ENCODE results near the gene SAPCD2. TPM values are rescaled to one million over a fixed set of nuclear protein-coding genes. Genes with fewer than 3 reads are reported as not detected.

Gene SAPCD2
- total and polyA plus RNA-seq, 2 of the 8 experiments (the other 6 are each of a cell fraction or from before 2014, with no cell fraction given), result 12.7 to 32.1 TPM

DNA sequence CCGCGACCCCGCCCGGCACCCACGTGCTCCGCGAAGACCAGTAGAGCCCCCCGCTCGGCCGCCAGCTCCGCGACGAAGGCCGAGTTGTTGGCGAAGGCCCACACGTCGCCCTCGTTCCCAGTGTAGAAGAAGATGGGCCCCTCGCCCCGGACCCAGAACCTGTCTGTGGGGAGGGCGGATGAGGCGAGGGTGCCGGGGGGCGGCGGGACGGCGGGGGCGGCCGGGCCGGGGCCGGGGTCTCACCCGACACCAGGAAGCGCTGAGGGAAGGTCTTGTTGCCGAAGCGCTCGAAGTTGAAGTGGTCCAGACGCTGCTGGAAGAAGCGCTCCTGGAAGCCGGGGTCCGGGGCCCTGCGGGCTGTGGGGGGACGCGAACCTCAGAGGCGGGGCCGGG is 43.9 kb upstream of the SAPCD2 start:
- H3K23me2 ChIP-seq (ENCODE audit: low read depth, low read length), result peaks cover 3% of the 10 kb centered on the region; the same call in 1 of the 2 replicates
- DNase-seq (ENCODE audit: low read depth in 1 of 2, low spot score in 2 of 2) (no peak), FAIRE-seq (no peak)
- H3K23ac ChIP-seq (ENCODE audit: insufficient read length), result no peak overlapping the region
- no peak overlapping the region for H3K27ac ChIP-seq (ENCODE audit: low read depth, low read length)
- H4K8ac ChIP-seq (ENCODE audit: extremely low read depth, insufficient read depth, low read length), result no peak overlapping the region
- H2BK120ac ChIP-seq (replicated peaks; ENCODE audit: low read depth, low read length), result no peak overlapping the region
- whole genome bisulfite sequencing, 2 experiments (ENCODE audit: extremely low coverage in 1 of 2, insufficient coverage in 1 of 2, insufficient read length in 1 of 2, insufficient replicate concordance in 2 of 2, low coverage in 1 of 2, low lambda C conversion rate in 2 of 2, missing lambda C conversion rate in 1 of 2), result 17% methylated on average over 22 of the region's 45 CpGs; no CpG with 5 or more reads in 1 of the 2 experiments
- no peak overlapping the region for H2BK5ac ChIP-seq (ENCODE audit: low read depth, low read length)
- no peak overlapping the region for H2BK20ac ChIP-seq (ENCODE audit: low read length)
- H3K14ac ChIP-seq (ENCODE audit: insufficient read length), result no peak overlapping the region
- peaks cover 0 to 7% (median under 1%) of the 10 kb centered on the region in 4 experiments; a peak in 3 of 7 replicates for H3K4me1 ChIP-seq (replicated peaks in 1 of 4; ENCODE audit: control insufficient read depth in 3 of 4, insufficient read depth in 4 of 4, low read length in 3 of 4)
- POLR2A ChIA-PET (ENCODE audit: partially characterized antibody), result interaction anchor here (0.6 to 1.2 kb wide), 4 partner anchors 16 to 98 kb away, joined by 3 read pairs; no protein-coding TSS in a partner anchor
- no peak overlapping the region for H4K5ac ChIP-seq (ENCODE audit: insufficient read length, low read depth, low read length)
- H3K4me2 ChIP-seq (ENCODE audit: insufficient read depth in 1 of 2, low read depth in 2 of 2, low read length in 2 of 2), result peak overlapping the region; percentile 50 to 69
- H3K56ac ChIP-seq (replicated peaks; ENCODE audit: insufficient read length, low read depth, low read length), result no peak overlapping the region
- H4K20me1 ChIP-seq (replicated peaks in 1 of 2; ENCODE audit: control insufficient read depth in 1 of 2, insufficient read depth in 2 of 2, low read length in 2 of 2), result peaks cover 0 to 4% of the 10 kb centered on the region in 2 experiments
- H3K36me3 ChIP-seq (ENCODE audit: control insufficient read depth in 2 of 4, insufficient read depth in 4 of 4, low read length in 3 of 4), result no peaks in the 10 kb centered on the region
- H3K18ac ChIP-seq (ENCODE audit: extremely low read depth, low read length), result no peak overlapping the region
- H3K27me3 ChIP-seq (replicated peaks in 1 of 4; ENCODE audit: control insufficient read depth in 3 of 4, extremely low read depth in 1 of 4, insufficient read depth in 3 of 4, low read length in 3 of 4), result peaks cover 15 to 36% (median 30%) of the 10 kb centered on the region in 4 experiments
- no peaks in the 10 kb centered on the region for H3K79me1 ChIP-seq (ENCODE audit: low read depth, low read length)
- no peak overlapping the region for H2AK5ac ChIP-seq (ENCODE audit: low read depth, low read length)
- H2BK12ac ChIP-seq (ENCODE audit: low read depth, low read length), result no peak overlapping the region
- CTCF ChIA-PET (ENCODE audit: partially characterized antibody), result interaction anchor here (1.0 to 1.5 kb wide), 2 partner anchors 18 to 79 kb away, joined by 3 read pairs; no protein-coding TSS in a partner anchor
- H3K79me2 ChIP-seq (ENCODE audit: control insufficient read depth in 1 of 2, insufficient read depth in 2 of 2, low read length in 2 of 2), result no peaks in the 10 kb centered on the region
- H3K4ac ChIP-seq (replicated peaks; ENCODE audit: insufficient read length, low read depth, low read length), result no peak overlapping the region
- H3K9me3 ChIP-seq (ENCODE audit: insufficient read depth in 2 of 2, low read depth in 1 of 2, low read length in 1 of 2), result no peaks in the 10 kb centered on the region
- no peak overlapping the region for H4K91ac ChIP-seq (replicated peaks; ENCODE audit: insufficient read length, low read length)
- H2BK15ac ChIP-seq (ENCODE audit: low read length), result no peak overlapping the region
- no peak overlapping the region for H3K9ac ChIP-seq (replicated peaks in 1 of 4; ENCODE audit: extremely low read depth in 1 of 4, low read depth in 3 of 4, low read length in 3 of 4)
- H3K4me3 ChIP-seq (ENCODE audit: extremely low read depth in 1 of 4, insufficient read depth in 2 of 4, low read depth in 3 of 4, low read length in 4 of 4), result peak overlapping the region in 2 of 4 experiments; percentile 5 to 63; a peak in 3 of 8 replicates
- H2AFZ ChIP-seq (ENCODE audit: low read length), result no peak overlapping the region
- TF ChIP-seq SUZ12 (IDR thresholded peaks at IDR 0.05; ENCODE audit: low read length), result no peak
- TF ChIP-seq, protein P1, sequence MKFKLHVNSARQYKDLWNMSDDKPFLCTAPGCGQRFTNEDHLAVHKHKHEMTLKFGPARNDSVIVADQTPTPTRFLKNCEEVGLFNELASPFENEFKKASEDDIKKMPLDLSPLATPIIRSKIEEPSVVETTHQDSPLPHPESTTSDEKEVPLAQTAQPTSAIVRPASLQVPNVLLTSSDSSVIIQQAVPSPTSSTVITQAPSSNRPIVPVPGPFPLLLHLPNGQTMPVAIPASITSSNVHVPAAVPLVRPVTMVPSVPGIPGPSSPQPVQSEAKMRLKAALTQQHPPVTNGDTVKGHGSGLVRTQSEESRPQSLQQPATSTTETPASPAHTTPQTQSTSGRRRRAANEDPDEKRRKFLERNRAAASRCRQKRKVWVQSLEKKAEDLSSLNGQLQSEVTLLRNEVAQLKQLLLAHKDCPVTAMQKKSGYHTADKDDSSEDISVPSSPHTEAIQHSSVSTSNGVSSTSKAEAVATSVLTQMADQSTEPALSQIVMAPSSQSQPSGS (IDR thresholded peaks at IDR 0.05; ENCODE audit: low read length), result no peak
- no peak for TF ChIP-seq PHF8 (conservative IDR thresholded peaks at IDR 0.05; ENCODE audit: low read depth, low read length)
- no peak for TF ChIP-seq SIRT6 (IDR thresholded peaks at IDR 0.05; ENCODE audit: low read length)
- TF ChIP-seq KDM4A (IDR thresholded peaks at IDR 0.05; ENCODE audit: low read depth, low read length, severe bottlenecking), result no peak
- no peak for TF ChIP-seq CHD2 (IDR thresholded peaks at IDR 0.05; ENCODE audit: low read length)
- no peak for TF ChIP-seq KDM1A (IDR thresholded peaks at IDR 0.05; ENCODE audit: borderline replicate concordance, low read length)
- no peak for TF ChIP-seq GTF2F1 (IDR thresholded peaks at IDR 0.05; ENCODE audit: borderline replicate concordance, low read depth, low read length)
- TF ChIP-seq, protein P2, sequence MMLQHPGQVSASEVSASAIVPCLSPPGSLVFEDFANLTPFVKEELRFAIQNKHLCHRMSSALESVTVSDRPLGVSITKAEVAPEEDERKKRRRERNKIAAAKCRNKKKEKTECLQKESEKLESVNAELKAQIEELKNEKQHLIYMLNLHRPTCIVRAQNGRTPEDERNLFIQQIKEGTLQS (IDR thresholded peaks at IDR 0.05; ENCODE audit: insufficient read depth, low read depth, low read length), result no peak
- TF ChIP-seq TBP (IDR thresholded peaks at IDR 0.05; ENCODE audit: low read depth, low read length), result no peak
- TF ChIP-seq KDM5A (IDR thresholded peaks at IDR 0.05; ENCODE audit: low read length), result no peak
- TF ChIP-seq HDAC6 (IDR thresholded peaks at IDR 0.05; ENCODE audit: low read depth, low read length), result no peak
